Hepatocyte (in vitro differentiated cells): ENCODE results near the gene CNOT4.

Experiments used
- CTCF ChIP-seq: fragments of 200-600 bp; sonication (generic); IDR thresholded peaks from 2 replicates; pipeline ENCODE4 v1.5.1; 2016; ENCODE audit warnings: antibody characterized with exemption, mild to moderate bottlenecking; ENCODE audit not compliant: poor library complexity
- EZH2 ChIP-seq: fragments of 200-600 bp; sonication (generic); IDR thresholded peaks from 2 replicates; pipeline ENCODE4 v1.6.1; 2016; ENCODE audit warnings: antibody characterized with exemption, mild to moderate bottlenecking, borderline replicate concordance
- EZH2phosphoT487 ChIP-seq: fragments of 200-600 bp; sonication (generic); IDR thresholded peaks from one replicate; pipeline ENCODE4 v1.6.1; 2018; ENCODE audit warnings: antibody characterized with exemption, mild to moderate bottlenecking, low read depth, moderate library complexity; ENCODE audit not compliant: unreplicated experiment, severe bottlenecking

- TF ChIP-seq CTCF (no peak), EZH2 (no peak), EZH2phosphoT487 (no peak)
These were observed 189.6 kb downstream of the CNOT4 start for GRCh38 chr7:135320268-135320667.
